Omental fat pad (tissue), 4 donors: Measurements from ENCODE around the gene C17orf67. TPM values are rescaled to one million over a fixed set of nuclear protein-coding genes. Genes with fewer than 3 reads are reported as not detected.

Experiments used
- ATAC-seq: fragments of 150-250 bp; one replicate; pipeline ENCODE4 v1.9.1; 2016; ENCODE audit warnings: mild to moderate bottlenecking, moderate library complexity; ENCODE audit not compliant: low FRiP score
- DNase-seq: peaks from one replicate; pipeline ENCODE4 v3.0.0-alpha.2; 2019; ENCODE audit warnings: low spot score
- total RNA-seq, 4 donors: library from RNA; depleted of rRNA; stranded (reverse); fragments of >200 nt; gene quantifications; one replicate each; pipeline ENCODE4 v1.1.0, GENCODE V29; 2016
- TF ChIP-seq, protein P1 (sequence below), 3 donors: fragments of 450-650 bp; IDR thresholded peaks; one replicate each; pipeline ENCODE4 v1.5.1; 2016 to 2017; ENCODE audit warnings: antibody characterized with exemption in 3 of 3, mild to moderate bottlenecking in 3 of 3, moderate library complexity in 2 of 3

The C17orf67 gene
- total RNA-seq, 4 donors from 2014 or later: 0.44 to 5.4 (median 1.3) TPM

- no peak for ATAC-seq
- TF ChIP-seq, protein P1, sequence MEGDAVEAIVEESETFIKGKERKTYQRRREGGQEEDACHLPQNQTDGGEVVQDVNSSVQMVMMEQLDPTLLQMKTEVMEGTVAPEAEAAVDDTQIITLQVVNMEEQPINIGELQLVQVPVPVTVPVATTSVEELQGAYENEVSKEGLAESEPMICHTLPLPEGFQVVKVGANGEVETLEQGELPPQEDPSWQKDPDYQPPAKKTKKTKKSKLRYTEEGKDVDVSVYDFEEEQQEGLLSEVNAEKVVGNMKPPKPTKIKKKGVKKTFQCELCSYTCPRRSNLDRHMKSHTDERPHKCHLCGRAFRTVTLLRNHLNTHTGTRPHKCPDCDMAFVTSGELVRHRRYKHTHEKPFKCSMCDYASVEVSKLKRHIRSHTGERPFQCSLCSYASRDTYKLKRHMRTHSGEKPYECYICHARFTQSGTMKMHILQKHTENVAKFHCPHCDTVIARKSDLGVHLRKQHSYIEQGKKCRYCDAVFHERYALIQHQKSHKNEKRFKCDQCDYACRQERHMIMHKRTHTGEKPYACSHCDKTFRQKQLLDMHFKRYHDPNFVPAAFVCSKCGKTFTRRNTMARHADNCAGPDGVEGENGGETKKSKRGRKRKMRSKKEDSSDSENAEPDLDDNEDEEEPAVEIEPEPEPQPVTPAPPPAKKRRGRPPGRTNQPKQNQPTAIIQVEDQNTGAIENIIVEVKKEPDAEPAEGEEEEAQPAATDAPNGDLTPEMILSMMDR (IDR thresholded peaks at IDR 0.05): no peak
- no peak for DNase-seq
Observed at GRCh38 chr17:56870081-56870651, 36.4 kb upstream of the C17orf67 start.

DNA sequence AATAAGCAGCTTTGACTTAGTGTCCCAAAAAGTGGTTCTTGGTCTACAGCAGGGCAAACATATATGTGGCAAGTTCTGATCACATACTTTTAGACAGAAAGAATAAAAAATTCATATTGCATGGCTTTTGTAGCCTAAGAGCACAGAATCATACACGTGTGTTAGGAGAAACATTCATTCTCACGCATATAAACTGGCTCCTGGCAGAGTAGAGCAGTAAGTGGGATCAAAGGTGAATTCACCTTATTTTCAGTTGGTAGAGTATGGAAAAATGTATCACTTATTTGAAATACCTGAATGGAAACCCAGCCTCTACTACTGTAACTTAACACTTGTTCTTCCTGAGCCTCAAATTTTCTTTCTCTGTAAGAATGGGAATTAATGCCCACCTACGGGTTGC is 35.0 kb upstream of the C17orf67 start:
- TF ChIP-seq, protein P1 (IDR thresholded peaks at IDR 0.05): no peak
- DNase-seq: no peak
- no peak for ATAC-seq

- ATAC-seq: peak; percentile 85
- TF ChIP-seq, protein P1 (IDR thresholded peaks at IDR 0.05): no peak
- no peak for DNase-seq
Observed at GRCh38 chr17:56867948-56868376, 34.2 kb upstream of the C17orf67 start.

DNA sequence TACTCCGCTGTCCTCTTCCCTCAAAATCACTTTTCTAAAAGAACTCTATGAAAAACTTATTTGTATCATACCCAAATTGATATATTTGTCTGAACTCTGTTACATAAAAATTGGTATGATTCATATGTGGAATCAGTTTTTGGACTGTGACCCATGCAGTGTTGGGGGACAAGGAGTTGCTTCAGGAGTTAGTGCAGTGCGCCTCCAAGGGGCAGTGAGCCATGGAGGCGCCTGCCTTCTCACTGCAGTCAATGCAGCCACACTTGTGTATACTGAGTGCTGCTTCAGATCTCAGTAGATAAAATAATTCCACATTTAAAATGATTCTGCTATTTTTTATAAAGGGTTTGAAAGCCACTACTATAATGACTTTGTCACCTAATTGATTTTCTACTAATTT is 32.8 kb upstream of the C17orf67 start:
- DNase-seq (no peak), ATAC-seq (no peak)
- TF ChIP-seq, protein P1 (IDR thresholded peaks at IDR 0.05): no peak

DNA sequence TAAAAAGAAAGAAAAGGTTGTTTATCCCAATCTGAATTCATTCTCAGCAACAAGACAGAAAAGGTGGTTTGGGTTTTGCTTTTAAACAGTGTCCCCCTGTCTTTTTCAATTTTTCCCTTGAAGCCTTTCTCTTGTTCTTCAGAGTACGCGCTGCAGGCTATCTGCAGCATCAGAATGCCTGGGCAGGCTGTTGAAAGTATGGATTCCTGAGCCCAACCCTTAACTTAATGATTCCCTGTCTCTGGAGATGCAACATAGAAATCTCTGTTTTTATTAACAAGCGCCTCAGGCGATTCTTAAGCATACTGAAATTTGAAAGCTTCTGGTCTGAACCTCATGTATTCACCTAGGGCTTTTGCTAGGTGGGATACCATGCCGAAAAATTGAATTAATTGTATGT is 32.4 kb upstream of the C17orf67 start:
- ATAC-seq (no peak), DNase-seq (no peak)
- TF ChIP-seq, protein P1 (IDR thresholded peaks at IDR 0.05): no peak

DNA sequence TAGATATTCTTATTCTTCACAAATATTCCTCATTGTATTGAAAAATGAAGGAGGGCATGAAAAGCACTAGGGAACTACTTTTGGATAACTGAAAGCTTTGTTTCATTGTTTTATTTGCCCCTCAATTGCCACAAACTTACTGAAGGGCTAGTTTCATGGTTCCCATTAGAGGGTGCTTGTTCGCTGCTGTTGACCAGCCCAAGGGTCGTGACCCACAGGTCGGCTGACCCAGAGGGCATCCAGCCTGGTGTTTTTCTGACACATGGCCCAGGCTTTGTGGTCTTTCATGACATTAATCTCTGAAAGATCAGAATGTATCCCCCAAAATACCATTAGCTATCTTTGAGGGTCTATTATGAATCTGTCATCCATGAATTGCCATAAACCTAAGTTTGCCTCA is 30.3 kb upstream of the C17orf67 start:
- ATAC-seq (no peak), DNase-seq (no peak)
- TF ChIP-seq, protein P1 (IDR thresholded peaks at IDR 0.05): no peak

- no peak for DNase-seq
- no peak for ATAC-seq
- TF ChIP-seq, protein P1 (IDR thresholded peaks at IDR 0.05): no peak
Observed at GRCh38 chr17:56861899-56862298, 28.2 kb upstream of the C17orf67 start.
